ENCODE results near the gene DDX20. TPM values are rescaled to one million over a fixed set of nuclear protein-coding genes. Genes with fewer than 3 reads are reported as not detected.

DDX20 gene
- total and polyA plus RNA-seq, 7 donors: 6.2 to 11.6 (median 8.1) TPM

- intact Hi-C loops (cut with DNase I): loop anchor here (5.0 to 10.0 kb wide), 3 partner anchors 261 to 286 kb away; no protein-coding TSS in a partner anchor
- ATAC-seq (peak in 1 of 4 donors; percentile 27), DNase-seq (no peak)
- no peak for TF ChIP-seq CTCF (IDR thresholded peaks at IDR 0.05)
- H3K36me3 ChIP-seq (ENCODE audit: insufficient read depth in 1 of 2, low read depth in 1 of 2): peaks cover 3 to 59% of the 10 kb centered on the region in 2 donors
- H3K9me3 ChIP-seq: no peaks in the 10 kb centered on the region
- H3K27ac ChIP-seq: peak overlapping the region; percentile 50
- H3K27me3 ChIP-seq (ENCODE audit: insufficient read depth in 3 of 3, low read length in 2 of 3): no peaks in the 10 kb centered on the region
- H3K4me1 ChIP-seq: peaks cover 10% of the 10 kb centered on the region
- H3K4me3 ChIP-seq: no peak overlapping the region
Measured at GRCh38 chr1:111768625-111769024, 12.9 kb downstream of the DDX20 start.

GRCh38 chr1:111769517-111770146 lies 13.9 kb downstream of the DDX20 start:
- H3K27ac ChIP-seq: peak overlapping the region; percentile 50
- H3K4me3 ChIP-seq: peak overlapping the region; percentile 35
- peaks cover 3 to 59% of the 10 kb centered on the region in 2 donors for H3K36me3 ChIP-seq (ENCODE audit: insufficient read depth in 1 of 2, low read depth in 1 of 2)
- ATAC-seq (peak; percentile 82 to 97 (median 93)), DNase-seq (no peak)
- 26 to 43% (median 28%) methylated on average over 6 of the region's 6 CpGs for WGBS, 3 donors
- H3K27me3 ChIP-seq (ENCODE audit: insufficient read depth in 3 of 3, low read length in 2 of 3): no peaks in the 10 kb centered on the region
- intact Hi-C loops (cut with DNase I): loop anchor here (5.0 to 10.0 kb wide), 4 partner anchors 262 to 545 kb away; partner anchors contain the start of gene CHI3L2 (in 1 of the 2)
- H3K9me3 ChIP-seq: no peaks in the 10 kb centered on the region
- peak; percentile 90 for TF ChIP-seq CTCF (IDR thresholded peaks at IDR 0.05)
- peaks cover 10% of the 10 kb centered on the region for H3K4me1 ChIP-seq

GRCh38 chr1:111770916-111771315 lies 15.2 kb downstream of the DDX20 start:
- H3K27me3 ChIP-seq (ENCODE audit: insufficient read depth in 3 of 3, low read length in 2 of 3): no peaks in the 10 kb centered on the region
- no peak for TF ChIP-seq CTCF (IDR thresholded peaks at IDR 0.05)
- H3K9me3 ChIP-seq: no peaks in the 10 kb centered on the region
- ATAC-seq (no peak), DNase-seq (no peak)
- H3K4me3 ChIP-seq: no peak overlapping the region
- H3K4me1 ChIP-seq: peaks cover 10% of the 10 kb centered on the region
- WGBS, 3 donors: 86 to 90% (median 87%) methylated on average over 4 of the region's 4 CpGs
- intact Hi-C loops (cut with DNase I): loop anchor here in 1 of 2 donors (10.0 kb wide), 1 partner anchor 546 kb away; the partner anchor contains the start of gene CHI3L2
- peaks cover 3 to 47% of the 10 kb centered on the region in 2 donors for H3K36me3 ChIP-seq (ENCODE audit: insufficient read depth in 1 of 2, low read depth in 1 of 2)
- H3K27ac ChIP-seq: no peak overlapping the region

GRCh38 chr1:111775966-111776365 lies 20.3 kb downstream of the DDX20 start:
- no peaks in the 10 kb centered on the region for H3K9me3 ChIP-seq
- no peak overlapping the region for H3K4me3 ChIP-seq
- no peak overlapping the region for H3K27ac ChIP-seq
- intact Hi-C loops (cut with DNase I): loop anchor here in 1 of 2 donors (10.0 kb wide), 1 partner anchor 551 kb away; the partner anchor contains the start of gene CHI3L2
- no peaks in the 10 kb centered on the region for H3K27me3 ChIP-seq (ENCODE audit: insufficient read depth in 3 of 3, low read length in 2 of 3)
- ATAC-seq (no peak), DNase-seq (no peak)
- H3K36me3 ChIP-seq (ENCODE audit: insufficient read depth in 1 of 2, low read depth in 1 of 2): peaks cover 3 to 32% of the 10 kb centered on the region in 2 donors
- 75 to 82% (median 82%) methylated on average over 9 of the region's 9 CpGs for WGBS, 3 donors
- no peak for TF ChIP-seq CTCF (IDR thresholded peaks at IDR 0.05)
- no peaks in the 10 kb centered on the region for H3K4me1 ChIP-seq
